HG03520 (cell line): ENCODE measurements around the gene EFCAB6.

ENCODE experiments used
- ATAC-seq: cut with Tn5 transposase; IDR thresholded peaks from one replicate; pipeline ENCODE4 v1.9.1; 2021; ENCODE audit warnings: mild to moderate bottlenecking, moderate library complexity; ENCODE audit not compliant: unreplicated experiment

The EFCAB6 gene

GRCh38 chr22:43555561-43556515 lies 256.3 kb downstream of the EFCAB6 start:
- no peak for ATAC-seq

- ATAC-seq, result no peak
These were observed 257.3 kb downstream of the EFCAB6 start for GRCh38 chr22:43554694-43555365.

- no peak for ATAC-seq
These were observed 257.9 kb downstream of the EFCAB6 start for GRCh38 chr22:43554259-43554636.

- ATAC-seq, result no peak
These were observed 258.4 kb downstream of the EFCAB6 start for GRCh38 chr22:43553451-43554258.

GRCh38 chr22:43550672-43551071 lies 261.4 kb downstream of the EFCAB6 start:
- no peak for ATAC-seq

GRCh38 chr22:43550024-43550620 lies 262.0 kb downstream of the EFCAB6 start:
- ATAC-seq, result no peak

GRCh38 chr22:43546186-43546585 lies 265.9 kb downstream of the EFCAB6 start:
- ATAC-seq, result no peak

GRCh38 chr22:43544289-43544673 lies 267.8 kb downstream of the EFCAB6 start:
- ATAC-seq, result no peak

- no peak for ATAC-seq
These were observed 268.4 kb downstream of the EFCAB6 start for GRCh38 chr22:43543522-43544288.

- ATAC-seq, result no peak
These were observed 269.2 kb downstream of the EFCAB6 start for GRCh38 chr22:43542681-43543521.

- ATAC-seq, result no peak
These were observed 270.4 kb downstream of the EFCAB6 start for GRCh38 chr22:43541462-43542407.

GRCh38 chr22:43541022-43541421 lies 271.1 kb downstream of the EFCAB6 start:
- no peak for ATAC-seq

- no peak for ATAC-seq
These were observed 271.6 kb downstream of the EFCAB6 start for GRCh38 chr22:43540529-43540923.

- no peak for ATAC-seq
These were observed 272.3 kb downstream of the EFCAB6 start for GRCh38 chr22:43539572-43540528.

GRCh38 chr22:43537019-43537585 lies 275.0 kb downstream of the EFCAB6 start:
- ATAC-seq, result no peak

GRCh38 chr22:43535741-43536140 lies 276.4 kb downstream of the EFCAB6 start:
- no peak for ATAC-seq

GRCh38 chr22:43535336-43535735 lies 276.8 kb downstream of the EFCAB6 start:
- no peak for ATAC-seq
